ENCODE measurements around the gene LYSET.
"Not testable (repeated sequence)": the region's sequence is repeated elsewhere in the genome, so short reads cannot be mapped to it uniquely, and the experiment has no call there.

- TF ChIP-seq CTCF (conservative IDR thresholded peaks at IDR 0.05); EZH2 (IDR thresholded peaks at IDR 0.05; ENCODE audit: low read depth): not testable (repeated sequence)
Measured at GRCh38 chr14:93169619-93170018, 15.5 kb upstream of the LYSET start.

Measured in PC-9 (cell line).